HepG2 (cell line): ENCODE data around the gene RSAD2. TPM values are rescaled to one million over a fixed set of nuclear protein-coding genes. Genes with fewer than 3 reads are reported as not detected.

Experiments used
- ATAC-seq: fragments of 200-7000 bp; cut with Tn5 transposase; 3 replicates; pipeline ENCODE4 v1.9.1; 2020; ENCODE audit warnings: mild to moderate bottlenecking, moderate library complexity
- BruUV-seq: library from RNA; stranded (reverse); fragments of 400-500 nt; replicated peaks from 2 replicates; lab custom pipeline; 2021; lab: Mats Ljungman, UMichigan
- CTCF ChIA-PET: fragments of 300-600 bp; formaldehyde crosslinking; extraction: SDS; loops from one replicate; lab custom pipeline; 2021; ENCODE audit warnings: low total read pairs, inconsistent platforms, low intra/inter-chr PET ratio; lab: Yijun Ruan, JAX
- POLR2A ChIA-PET: fragments of 350-600 bp; sonication (Branson Sonifier 250); formaldehyde crosslinking; loops from one replicate; lab custom pipeline; 2020; ENCODE audit warnings: antibody characterized with exemption, inconsistent platforms; lab: Yijun Ruan, JAX
- DNase-seq: peaks from one replicate; pipeline ENCODE4 v3.0.0-alpha.2; 2015; ENCODE audit warnings: low spot score
- FAIRE-seq: peaks from 3 replicates; lab custom pipeline; 2011; peaks lifted over from hg19 to GRCh38; lab: Jason Lieb, UNC
- H2AFZ ChIP-seq: one replicate; pipeline ENCODE4 v1.6.1; 2011; ENCODE audit warnings: low read length, inconsistent platforms
- H3K27ac ChIP-seq: fragments of 300-600 bp; 3 replicates; pipeline ENCODE4 v1.8.0; 2011; ENCODE audit warnings: mixed run types, mild to moderate bottlenecking, mixed read lengths, low read length, inconsistent platforms; ENCODE audit not compliant: insufficient read depth; ENCODE audit errors: extremely low read length
- H3K27me3 ChIP-seq, 2 experiments: fragments of 200-600 bp in 1 of 2; 2 replicates in 1 of 2; 3 replicates in 1 of 2; pipeline versions ENCODE4 v1.6.0 to v1.8.0; 2011; ENCODE audit warnings: low read length in 2 of 2, mild to moderate bottlenecking in 2 of 2, moderate library complexity in 2 of 2, inconsistent platforms in 1 of 2; ENCODE audit not compliant: insufficient read depth in 2 of 2, control insufficient read depth in 1 of 2
- H3K36me3 ChIP-seq, 2 experiments: fragments of 200-600 bp in 1 of 2; replicated peaks in 1 of 2; 2 replicates in 1 of 2; 3 replicates in 1 of 2; pipeline versions ENCODE4 v1.5.1 to v1.8.0; 2011; ENCODE audit warnings: low read length in 2 of 2, inconsistent platforms in 1 of 2; ENCODE audit not compliant: insufficient read depth in 2 of 2, control insufficient read depth in 1 of 2
- H3K4me1 ChIP-seq: 2 replicates; pipeline ENCODE4 v1.5.1; 2012; ENCODE audit warnings: low read length, inconsistent platforms; ENCODE audit not compliant: insufficient read depth
- H3K4me2 ChIP-seq: 2 replicates; pipeline ENCODE4 v1.6.0; 2011; ENCODE audit warnings: low read depth, low read length, inconsistent platforms
- H3K4me3 ChIP-seq, 3 experiments: fragments of 200-600 bp in 1 of 3; sonication (generic), shearing (Covaris generic) in 1 of 3; replicated peaks in 1 of 3; 2 replicates each; pipeline ENCODE4 v1.5.1; 2011 to 2016; ENCODE audit warnings: low read length in 3 of 3, inconsistent platforms in 2 of 3, low read depth in 2 of 3, mild to moderate bottlenecking in 2 of 3, control low read depth in 1 of 3, mixed read lengths in 1 of 3; ENCODE audit not compliant: insufficient read depth in 1 of 3
- H3K79me2 ChIP-seq: one replicate; pipeline ENCODE4 v1.6.1; 2011; ENCODE audit warnings: low read length, inconsistent platforms; ENCODE audit not compliant: insufficient read depth
- H3K9ac ChIP-seq: 2 replicates; pipeline ENCODE4 v1.6.0; 2011; ENCODE audit warnings: mild to moderate bottlenecking, low read depth, low read length, inconsistent platforms; ENCODE audit not compliant: insufficient read depth
- H3K9me3 ChIP-seq: 2 replicates; pipeline ENCODE4 v1.5.1; 2012; ENCODE audit warnings: mild to moderate bottlenecking, low read length
- H4K20me1 ChIP-seq: 2 replicates; pipeline ENCODE4 v1.6.0; 2011; ENCODE audit warnings: inconsistent platforms, mild to moderate bottlenecking, low read length, moderate library complexity; ENCODE audit not compliant: insufficient read depth
- HOXA5 ChIP-seq: sonication (generic); formaldehyde crosslinking; IDR thresholded peaks from 2 replicates; pipeline ENCODE4 v1.4.0; 2020; ENCODE audit warnings: missing genetic modification reagents
- HOXA7 ChIP-seq: sonication (generic); formaldehyde crosslinking; IDR thresholded peaks from 2 replicates; pipeline ENCODE4 v1.8.1; 2022; ENCODE audit warnings: mild to moderate bottlenecking, missing genetic modification reagents, moderate library complexity
- NFAT5 ChIP-seq: sonication (generic); formaldehyde crosslinking; IDR thresholded peaks from 2 replicates; pipeline ENCODE4 v1.4.0; 2020; ENCODE audit warnings: missing genetic modification reagents
- PRPF4 ChIP-seq: fragments of 200-400 bp; formaldehyde crosslinking; IDR thresholded peaks from 2 replicates; pipeline ENCODE4 v1.6.1; 2016; ENCODE audit warnings: low read length, low read depth; ENCODE audit not compliant: poor library complexity, severe bottlenecking
- RBM39 ChIP-seq: fragments of 200-400 bp; formaldehyde crosslinking; IDR thresholded peaks from one replicate; pipeline ENCODE4 v1.6.1; 2018; ENCODE audit warnings: antibody characterized with exemption, mild to moderate bottlenecking, low read depth, low read length; ENCODE audit not compliant: poor library complexity, severe bottlenecking
- SAFB2 ChIP-seq: sonication (generic); formaldehyde crosslinking; IDR thresholded peaks from 2 replicates; pipeline ENCODE4 v1.5.1; 2020; ENCODE audit warnings: missing genetic modification reagents, low read depth, mild to moderate bottlenecking, borderline replicate concordance
- SALL1 ChIP-seq: sonication (generic); formaldehyde crosslinking; IDR thresholded peaks from 2 replicates; pipeline ENCODE4 v1.8.0; 2022; ENCODE audit warnings: mild to moderate bottlenecking, missing genetic modification reagents
- SMYD3 ChIP-seq: sonication (generic); formaldehyde crosslinking; IDR thresholded peaks from 2 replicates; pipeline ENCODE4 v1.8.1; 2023; ENCODE audit warnings: mild to moderate bottlenecking, missing genetic modification reagents
- SP2 ChIP-seq: sonication (generic); formaldehyde crosslinking; IDR thresholded peaks from 2 replicates; pipeline ENCODE4 v1.5.1; 2020; ENCODE audit warnings: mild to moderate bottlenecking, missing genetic modification reagents
- WIZ ChIP-seq: sonication (generic); formaldehyde crosslinking; IDR thresholded peaks from 2 replicates; pipeline ENCODE4 v1.5.1; 2020; ENCODE audit warnings: mild to moderate bottlenecking, missing genetic modification reagents
- ZBTB21 ChIP-seq: sonication (generic); formaldehyde crosslinking; IDR thresholded peaks from 2 replicates; pipeline ENCODE4 v1.4.0; 2020; ENCODE audit warnings: missing genetic modification reagents
- ZNF138 ChIP-seq: sonication (generic); formaldehyde crosslinking; IDR thresholded peaks from 2 replicates; pipeline ENCODE4 v1.5.0; 2020; ENCODE audit warnings: mild to moderate bottlenecking, low read depth, missing genetic modification reagents
- ZNF496 ChIP-seq: sonication (generic); formaldehyde crosslinking; IDR thresholded peaks from 2 replicates; pipeline ENCODE4 v1.8.1; 2023; ENCODE audit warnings: mild to moderate bottlenecking, moderate library complexity, missing genetic modification reagents; ENCODE audit not compliant: insufficient replicate concordance
- ZNF550 ChIP-seq: sonication (generic); formaldehyde crosslinking; IDR thresholded peaks from 2 replicates; pipeline ENCODE4 v1.4.0; 2020; ENCODE audit warnings: mild to moderate bottlenecking, missing genetic modification reagents, borderline replicate concordance
- ZNF614 ChIP-seq: IDR thresholded peaks from 2 replicates; pipeline ENCODE4 v1.6.1; 2018; ENCODE audit warnings: missing biosample characterization, missing genetic modification reagents, inconsistent platforms, borderline replicate concordance
- ZNF740 ChIP-seq: sonication (generic); formaldehyde crosslinking; IDR thresholded peaks from 2 replicates; pipeline ENCODE4 v1.4.0; 2020; ENCODE audit warnings: missing genetic modification reagents
- ZNF83 ChIP-seq: sonication (generic); formaldehyde crosslinking; IDR thresholded peaks from 2 replicates; pipeline ENCODE4 v1.4.0; 2020; ENCODE audit warnings: missing genetic modification reagents, mild to moderate bottlenecking, borderline replicate concordance
- WGBS: methylation state at CpG from one replicate; pipeline ENCODE4 v1.1.6; 2017; ENCODE audit warnings: low lambda C conversion rate; 5-methylcytosine and 5-hydroxymethylcytosine counted together
- in situ Hi-C: cut with HindIII; loops from 2 replicates; pipeline ENCODE4 v1.10.0; 2017; ENCODE audit warnings: low pct_unique_long_range_greater_than_20kb; ENCODE audit not compliant: extremely low pct_ligation_motif_present
- intact Hi-C: fragments of 100-400 bp; cut with micrococcal nuclease; formaldehyde crosslinking; loops from one replicate; pipeline ENCODE4 v1.10.0; 2022; ENCODE audit not compliant: unreplicated experiment
- polyA plus RNA-seq, 8 experiments: library from polyadenylated mRNA; depleted of rRNA in 3 of 8; stranded (reverse) in 7 of 8; unstranded in 1 of 8; fragments of >200 nt; fragmentation: Illumina TruSeq in 4 of 8; extraction: Trizol in 4 of 8; gene quantifications; 2 replicates each; pipeline versions ENCODE4 v1.2.1 to v1.2.3, GENCODE V29; 2011 to 2016; ENCODE audit warnings: low read depth in 4 of 8, missing spikeins in 1 of 8, mixed read lengths in 1 of 8; ENCODE audit not compliant: insufficient read depth in 1 of 8
- total RNA-seq, 5 experiments: library from RNA; depleted of rRNA; stranded (reverse); fragments of >200 nt; fragmentation: Illumina TruSeq; extraction: Trizol; gene quantifications; 2 replicates each; pipeline ENCODE4 v1.2.3, GENCODE V29; 2016; ENCODE audit warnings: low read depth in 1 of 5
- TF ChIP-seq, protein P1 (sequence below): IDR thresholded peaks from 2 replicates; pipeline ENCODE4 v1.6.1; 2018; ENCODE audit warnings: missing genetic modification reagents, mild to moderate bottlenecking, missing compliant biosample characterization

Gene RSAD2
- total and polyA plus RNA-seq, 2 of the 13 experiments (the other 11 are each of a cell fraction or from before 2014, with no cell fraction given): 0.11 TPM; not detected in 1

DNA sequence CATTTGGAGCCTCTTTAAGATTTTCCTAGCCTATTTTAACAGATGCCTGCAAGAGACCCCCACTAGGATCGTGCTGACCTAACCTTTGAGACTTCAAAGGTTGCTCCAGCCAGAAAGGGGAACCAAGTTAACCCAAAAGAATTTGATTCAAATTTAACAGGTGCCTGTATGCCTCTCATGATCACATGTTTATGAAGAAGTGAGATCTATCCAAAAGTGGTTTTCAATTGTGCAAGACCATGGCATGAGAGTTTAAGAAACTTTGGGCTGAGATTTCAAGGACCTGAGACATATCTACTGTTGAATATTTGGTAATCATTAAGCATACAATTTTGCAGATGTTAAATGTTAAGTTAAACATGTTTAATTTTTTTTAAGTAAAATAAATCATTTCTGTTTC lies 1.3 kb upstream of the RSAD2 start:
- no peak for ATAC-seq
- ChIA-PET POLR2A (no interaction called here), CTCF (no interaction called here)
- FAIRE-seq: no peak
- H3K27me3 ChIP-seq: peaks cover 0 to 28% of the 10 kb centered on the region in 2 experiments; a peak in 2 of 5 replicates
- DNase-seq: no peak
- whole genome bisulfite sequencing: 0% methylated on average over 1 of the region's 1 CpG
- BruUV-seq: no TSS peak
- in situ Hi-C loops: no loop called here
- H3K9ac ChIP-seq: no peak overlapping the region
- H3K4me2 ChIP-seq: no peak overlapping the region
- no peaks in the 10 kb centered on the region for H4K20me1 ChIP-seq
- no peaks in the 10 kb centered on the region for H3K79me2 ChIP-seq
- H3K36me3 ChIP-seq: no peaks in the 10 kb centered on the region
- no peak overlapping the region for H2AFZ ChIP-seq
- peaks cover 10% of the 10 kb centered on the region; the same call in 1 of the 2 replicates for H3K4me1 ChIP-seq
- H3K27ac ChIP-seq: no peak overlapping the region
- intact Hi-C loops: no loop called here
- H3K4me3 ChIP-seq: no peak overlapping the region
- H3K9me3 ChIP-seq: no peaks in the 10 kb centered on the region
- TF ChIP-seq RBM39: no peak
- TF ChIP-seq SALL1 (CRISPR knock-in tag): no peak
- no peak for TF ChIP-seq HOXA7
- TF ChIP-seq ZNF138 (CRISPR knock-in tag): no peak
- TF ChIP-seq ZNF83 (CRISPR knock-in tag): no peak
- TF ChIP-seq HOXA5 (CRISPR knock-in tag): no peak
- no peak for TF ChIP-seq ZBTB21 (CRISPR knock-in tag)
- TF ChIP-seq SAFB2: no peak
- TF ChIP-seq SP2: no peak
- TF ChIP-seq NFAT5 (CRISPR knock-in tag): no peak
- no peak for TF ChIP-seq PRPF4
- TF ChIP-seq SMYD3 (CRISPR knock-in tag): no peak
- TF ChIP-seq, protein P1, sequence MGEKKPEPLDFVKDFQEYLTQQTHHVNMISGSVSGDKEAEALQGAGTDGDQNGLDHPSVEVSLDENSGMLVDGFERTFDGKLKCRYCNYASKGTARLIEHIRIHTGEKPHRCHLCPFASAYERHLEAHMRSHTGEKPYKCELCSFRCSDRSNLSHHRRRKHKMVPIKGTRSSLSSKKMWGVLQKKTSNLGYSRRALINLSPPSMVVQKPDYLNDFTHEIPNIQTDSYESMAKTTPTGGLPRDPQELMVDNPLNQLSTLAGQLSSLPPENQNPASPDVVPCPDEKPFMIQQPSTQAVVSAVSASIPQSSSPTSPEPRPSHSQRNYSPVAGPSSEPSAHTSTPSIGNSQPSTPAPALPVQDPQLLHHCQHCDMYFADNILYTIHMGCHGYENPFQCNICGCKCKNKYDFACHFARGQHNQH: no peak
- no peak for TF ChIP-seq ZNF496 (CRISPR knock-in tag)
- TF ChIP-seq ZNF614: no peak
- TF ChIP-seq WIZ (CRISPR knock-in tag): no peak
- no peak for TF ChIP-seq ZNF550
- no peak for TF ChIP-seq ZNF740 (CRISPR knock-in tag)
